Naive thymus-derived CD4-positive, alpha-beta T cell (primary cell): Measurements from ENCODE around the gene CADPS. TPM values are rescaled to one million over a fixed set of nuclear protein-coding genes. Genes with fewer than 3 reads are reported as not detected.

ENCODE experiments used
- ATAC-seq: fragments of 150-1000 bp; cut with Tn5 transposase; 2 replicates; pipeline ENCODE4 v1.10.0; 2021; ENCODE audit warnings: mild to moderate bottlenecking, moderate library complexity
- CTCF ChIA-PET: fragments of 350-600 bp; sonication (Branson Sonifier 250); formaldehyde crosslinking; loops from one replicate; lab custom pipeline; 2021; ENCODE audit warnings: antibody characterized with exemption; lab: Charles Lee
- POLR2A ChIA-PET: fragments of 350-600 bp; sonication (Branson Sonifier 250); formaldehyde crosslinking; loops from one replicate; lab custom pipeline; 2021; ENCODE audit warnings: antibody characterized with exemption, inconsistent platforms; lab: Charles Lee
- DNase-seq, 9 donors: peaks; one replicate each; pipeline versions ENCODE4 v3.0.0 to v3.0.0-alpha.2; 2020 to 2022; ENCODE audit warnings: mixed read lengths in 1 of 9
- H3K27ac ChIP-seq: one replicate; pipeline ENCODE4 v1.7.0; 2013; ENCODE audit warnings: mild to moderate bottlenecking, low read depth, low read length, moderate library complexity
- H3K27me3 ChIP-seq, 2 donors: one replicate each; pipeline ENCODE4 v1.7.0; 2013; ENCODE audit warnings: low read length in 2 of 2, mild to moderate bottlenecking in 2 of 2, moderate library complexity in 2 of 2; ENCODE audit not compliant: control insufficient read depth in 2 of 2, insufficient read depth in 2 of 2
- H3K36me3 ChIP-seq, 3 experiments: 1 replicate in 2 of 3; 2 replicates in 1 of 3; pipeline ENCODE4 v1.7.0; 2013; ENCODE audit warnings: low read length in 3 of 3, mild to moderate bottlenecking in 3 of 3, moderate library complexity in 1 of 3; ENCODE audit not compliant: insufficient read depth in 3 of 3, control insufficient read depth in 2 of 3
- H3K4me1 ChIP-seq, 2 donors: one replicate each; pipeline ENCODE4 v1.7.0; 2013; ENCODE audit warnings: low read length in 2 of 2, mild to moderate bottlenecking in 2 of 2, moderate library complexity in 1 of 2; ENCODE audit not compliant: control insufficient read depth in 2 of 2, insufficient read depth in 2 of 2
- H3K4me3 ChIP-seq: 2 replicates; pipeline ENCODE4 v1.7.0; 2013; ENCODE audit warnings: mild to moderate bottlenecking, low read length
- H3K9me3 ChIP-seq, 3 experiments: 1 replicate in 2 of 3; 2 replicates in 1 of 3; pipeline ENCODE4 v1.7.0; 2013; ENCODE audit warnings: low read length in 3 of 3; ENCODE audit not compliant: control insufficient read depth in 2 of 3
- H3K27ac Mint-ChIP-seq, 9 donors: one replicate each; pipeline ENCODE4 v1.8.0; 2020 to 2022; ENCODE audit warnings: mixed read lengths in 9 of 9, mild to moderate bottlenecking in 8 of 9, moderate library complexity in 5 of 9, inconsistent platforms in 2 of 9
- H3K27me3 Mint-ChIP-seq, 5 donors: one replicate each; pipeline ENCODE4 v1.8.0; 2021 to 2022; ENCODE audit warnings: mixed read lengths in 5 of 5, mild to moderate bottlenecking in 1 of 5
- H3K36me3 Mint-ChIP-seq, 5 donors: one replicate each; pipeline ENCODE4 v1.8.0; 2020 to 2022; ENCODE audit warnings: mixed read lengths in 5 of 5, mild to moderate bottlenecking in 3 of 5, inconsistent platforms in 1 of 5
- H3K4me1 Mint-ChIP-seq, 7 donors: one replicate each; pipeline ENCODE4 v1.8.0; 2020 to 2022; ENCODE audit warnings: mixed read lengths in 7 of 7, mild to moderate bottlenecking in 3 of 7, inconsistent platforms in 1 of 7
- H3K4me3 Mint-ChIP-seq, 10 donors: one replicate each; pipeline ENCODE4 v1.8.0; 2020 to 2022; ENCODE audit warnings: mild to moderate bottlenecking in 10 of 10, mixed read lengths in 10 of 10, moderate library complexity in 6 of 10, inconsistent platforms in 2 of 10
- H3K9me3 Mint-ChIP-seq, 11 donors: one replicate each; pipeline ENCODE4 v1.8.0; 2020 to 2022; ENCODE audit warnings: mixed read lengths in 11 of 11, mild to moderate bottlenecking in 4 of 11, inconsistent platforms in 1 of 11, moderate library complexity in 1 of 11
- intact Hi-C, 2 donors: fragments of 100-400 bp; cut with micrococcal nuclease; formaldehyde crosslinking; loops; one replicate each; pipeline ENCODE4 v1.15.1; 2023
- polyA plus RNA-seq, 2 donors: library from polyadenylated mRNA; unstranded; fragments of 300-500 nt; fragmentation: Illumina TruSeq; gene quantifications; one replicate each; pipeline ENCODE4 v1.2.3, GENCODE V29; 2021
- total RNA-seq, 6 experiments: library from RNA in 5 of 6; stranded (reverse) in 5 of 6; gene quantifications; 1 replicate in 5 of 6; 2 replicates in 1 of 6; pipeline ENCODE4 v1.2.3 and lab custom pipeline; 2021 to 2026

The CADPS gene
- total and polyA plus RNA-seq, 7 experiments from 2014 or later, result not detected

DNA sequence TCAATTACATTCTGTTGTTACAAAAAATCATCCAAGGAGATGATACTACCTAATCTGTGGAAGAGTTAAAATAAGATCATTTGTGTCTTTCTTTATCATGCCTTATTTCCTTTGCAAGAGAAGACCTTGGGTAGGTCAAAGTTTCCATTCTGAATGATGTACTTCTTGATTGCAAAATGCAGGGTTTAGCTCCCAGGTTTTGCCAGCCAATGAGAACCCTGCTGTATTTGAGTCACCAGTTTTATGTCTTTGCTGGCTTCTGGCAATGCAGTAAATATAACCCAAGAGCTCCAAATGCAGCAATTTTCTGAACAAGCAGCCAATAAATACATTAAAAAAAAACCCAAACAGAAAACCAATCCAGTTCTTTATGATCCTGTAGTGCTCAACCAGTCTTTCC, 204.9 kb downstream of the CADPS start:
- H3K4me1 ChIP-seq, result no peaks in the 10 kb centered on the region
- POLR2A ChIA-PET, result no interaction called here
- ATAC-seq (no peak), DNase-seq (no peak)
- Mint-ChIP-seq H3K27me3 (peaks cover 0 to 12% (median 11%) of the 10 kb centered on the region in 5 donors), H3K4me1 (no peaks in the 10 kb centered on the region), H3K4me3 (no peak overlapping the region), H3K9me3 (peaks cover 0 to 7% (median 0%) of the 10 kb centered on the region in 11 donors), H3K36me3 (peaks cover 0 to 3% (median 0%) of the 10 kb centered on the region in 5 donors), H3K27ac (no peak overlapping the region)
- CTCF ChIA-PET, result no interaction called here
- H3K9me3 ChIP-seq, result no peaks in the 10 kb centered on the region
- H3K4me3 ChIP-seq, result no peak overlapping the region
- no peak overlapping the region for H3K27ac ChIP-seq
- no peaks in the 10 kb centered on the region for H3K27me3 ChIP-seq
- H3K36me3 ChIP-seq, result no peaks in the 10 kb centered on the region
- intact Hi-C loops, result no loop called here

- H3K9me3 ChIP-seq, result no peaks in the 10 kb centered on the region
- DNase-seq, result no peak
Observed at GRCh38 chr3:62669161-62669560, 206.1 kb downstream of the CADPS start.

GRCh38 chr3:62667714-62668113, 207.5 kb downstream of the CADPS start:
- H3K4me1 Mint-ChIP-seq, result no peaks in the 10 kb centered on the region
- no peak overlapping the region for H3K4me3 Mint-ChIP-seq
- intact Hi-C loops, result no loop called here
- H3K9me3 Mint-ChIP-seq, result peaks cover 0 to 7% (median 0%) of the 10 kb centered on the region in 11 donors
- CTCF ChIA-PET, result no interaction called here
- no peaks in the 10 kb centered on the region for H3K4me1 ChIP-seq
- H3K27me3 ChIP-seq, result no peaks in the 10 kb centered on the region
- DNase-seq (no peak), ATAC-seq (no peak)
- H3K9me3 ChIP-seq, result no peaks in the 10 kb centered on the region
- POLR2A ChIA-PET, result no interaction called here
- no peak overlapping the region for H3K4me3 ChIP-seq
- H3K36me3 ChIP-seq, result no peaks in the 10 kb centered on the region
- H3K36me3 Mint-ChIP-seq, result peaks cover 0 to 3% (median 0%) of the 10 kb centered on the region in 5 donors
- peaks cover 0 to 15% (median 12%) of the 10 kb centered on the region in 5 donors for H3K27me3 Mint-ChIP-seq
- no peak overlapping the region for H3K27ac Mint-ChIP-seq
- no peak overlapping the region for H3K27ac ChIP-seq

More at GRCh38 chr3:62669161-62669560, 206.1 kb downstream of the CADPS start:
- H3K4me3 ChIP-seq, result no peak overlapping the region
- Mint-ChIP-seq H3K9me3 (peaks cover 0 to 7% (median 0%) of the 10 kb centered on the region in 11 donors), H3K27ac (no peak overlapping the region), H3K36me3 (peaks cover 0 to 3% (median 0%) of the 10 kb centered on the region in 5 donors), H3K27me3 (peaks cover 0 to 15% (median 11%) of the 10 kb centered on the region in 5 donors), H3K4me3 (no peak overlapping the region), H3K4me1 (no peaks in the 10 kb centered on the region)
- no peak for ATAC-seq
- intact Hi-C loops, result no loop called here
- H3K27me3 ChIP-seq, result no peaks in the 10 kb centered on the region
- H3K4me1 ChIP-seq, result no peaks in the 10 kb centered on the region
- CTCF ChIA-PET, result no interaction called here
- no peak overlapping the region for H3K27ac ChIP-seq
- POLR2A ChIA-PET, result no interaction called here
- no peaks in the 10 kb centered on the region for H3K36me3 ChIP-seq

GRCh38 chr3:62665627-62666437, 209.4 kb downstream of the CADPS start:
- H3K9me3 Mint-ChIP-seq, result peaks cover 0 to 16% (median 0%) of the 10 kb centered on the region in 11 donors
- ChIA-PET CTCF (no interaction called here), POLR2A (no interaction called here)
- Histone ChIP-seq H3K27me3 (no peaks in the 10 kb centered on the region), H3K4me1 (no peaks in the 10 kb centered on the region), H3K27ac (no peak overlapping the region), H3K9me3 (no peaks in the 10 kb centered on the region), H3K36me3 (no peaks in the 10 kb centered on the region), H3K4me3 (no peak overlapping the region)
- H3K4me3 Mint-ChIP-seq, result no peak overlapping the region
- H3K36me3 Mint-ChIP-seq, result peaks cover 0 to 3% (median 0%) of the 10 kb centered on the region in 5 donors
- peak in 1 of 9 donors; percentile 27 for DNase-seq
- no peak overlapping the region for H3K27ac Mint-ChIP-seq
- ATAC-seq, result no peak
- peaks cover 0 to 23% (median 15%) of the 10 kb centered on the region in 5 donors for H3K27me3 Mint-ChIP-seq
- intact Hi-C loops, result no loop called here
- H3K4me1 Mint-ChIP-seq, result no peaks in the 10 kb centered on the region

DNA sequence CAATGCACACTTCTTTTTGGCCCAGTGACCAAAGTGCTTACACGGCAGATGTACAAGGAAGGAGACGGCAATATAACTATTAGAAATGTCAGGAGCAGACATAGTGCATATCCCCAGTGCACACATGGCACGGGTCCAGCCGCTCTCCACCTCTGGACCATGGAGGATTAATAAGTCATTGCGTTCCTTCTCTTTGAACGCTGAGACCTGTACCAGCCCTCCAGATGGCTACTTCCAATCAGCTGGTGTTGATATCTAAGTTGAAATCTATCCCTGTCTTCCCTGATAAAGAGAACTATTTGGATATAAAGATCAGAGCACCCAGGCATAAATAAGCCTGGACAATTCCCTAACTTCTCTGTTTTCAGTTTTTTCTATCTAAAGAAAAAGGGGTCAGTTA, 212.5 kb downstream of the CADPS start:
- CTCF ChIA-PET, result no interaction called here
- Histone ChIP-seq H3K27me3 (no peaks in the 10 kb centered on the region), H3K9me3 (no peaks in the 10 kb centered on the region), H3K27ac (no peak overlapping the region), H3K4me1 (no peaks in the 10 kb centered on the region), H3K36me3 (no peaks in the 10 kb centered on the region), H3K4me3 (no peak overlapping the region)
- H3K4me3 Mint-ChIP-seq, result no peak overlapping the region
- no peak overlapping the region for H3K27ac Mint-ChIP-seq
- H3K36me3 Mint-ChIP-seq, result peaks cover 0 to 3% (median 0%) of the 10 kb centered on the region in 5 donors
- ATAC-seq, result no peak
- peaks cover 0 to 19% (median 9%) of the 10 kb centered on the region in 5 donors for H3K27me3 Mint-ChIP-seq
- intact Hi-C loops, result no loop called here
- POLR2A ChIA-PET, result no interaction called here
- no peak for DNase-seq
- no peaks in the 10 kb centered on the region for H3K4me1 Mint-ChIP-seq
- peaks cover 0 to 10% (median 0%) of the 10 kb centered on the region in 11 donors for H3K9me3 Mint-ChIP-seq

GRCh38 chr3:62659660-62660059, 215.6 kb downstream of the CADPS start:
- Histone ChIP-seq H3K36me3 (no peaks in the 10 kb centered on the region), H3K27ac (no peak overlapping the region), H3K4me3 (no peak overlapping the region), H3K4me1 (no peaks in the 10 kb centered on the region), H3K9me3 (no peaks in the 10 kb centered on the region), H3K27me3 (no peaks in the 10 kb centered on the region)
- Mint-ChIP-seq H3K27me3 (peaks cover 0 to 16% (median 9%) of the 10 kb centered on the region in 5 donors), H3K36me3 (peaks cover 0 to 3% (median 0%) of the 10 kb centered on the region in 5 donors), H3K4me3 (no peak overlapping the region), H3K9me3 (peaks cover 0 to 10% (median 0%) of the 10 kb centered on the region in 11 donors), H3K27ac (peak overlapping the region in 1 of 9 donors; percentile 63), H3K4me1 (no peaks in the 10 kb centered on the region)
- no peak for ATAC-seq
- CTCF ChIA-PET, result no interaction called here
- DNase-seq, result no peak
- POLR2A ChIA-PET, result no interaction called here
- intact Hi-C loops, result no loop called here

DNA sequence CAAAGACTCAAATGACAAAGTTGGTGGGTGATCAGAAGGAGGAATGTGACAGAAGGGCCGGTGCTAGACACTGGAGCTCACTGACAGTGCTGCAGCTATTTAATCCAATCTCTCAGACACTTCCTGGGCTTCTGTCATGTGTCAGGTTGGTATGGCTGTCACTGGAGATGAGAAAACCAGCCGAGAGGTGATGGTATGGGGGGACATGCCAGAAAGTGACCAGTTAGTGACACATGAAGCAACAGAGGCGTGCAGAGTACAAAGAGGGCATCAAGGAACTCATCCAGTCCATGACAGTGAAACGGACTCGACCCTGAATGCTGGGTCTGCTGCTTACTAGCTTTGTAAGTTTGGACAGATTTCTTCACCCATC, 219.5 kb downstream of the CADPS start:
- H3K27me3 ChIP-seq, result no peaks in the 10 kb centered on the region
- ATAC-seq, result no peak
- Mint-ChIP-seq H3K27me3 (peaks cover 0 to 4% (median 0%) of the 10 kb centered on the region in 5 donors), H3K27ac (no peak overlapping the region), H3K36me3 (no peaks in the 10 kb centered on the region), H3K4me1 (no peaks in the 10 kb centered on the region), H3K9me3 (peaks cover 0 to 3% (median 0%) of the 10 kb centered on the region in 11 donors), H3K4me3 (no peak overlapping the region)
- no peak for DNase-seq
- H3K36me3 ChIP-seq, result no peaks in the 10 kb centered on the region
- POLR2A ChIA-PET, result no interaction called here
- CTCF ChIA-PET, result no interaction called here
- no peak overlapping the region for H3K27ac ChIP-seq
- H3K4me3 ChIP-seq, result no peak overlapping the region
- H3K4me1 ChIP-seq, result no peaks in the 10 kb centered on the region
- H3K9me3 ChIP-seq, result no peaks in the 10 kb centered on the region
- intact Hi-C loops, result no loop called here
